Testis (tissue), 2 donors: Measurements from ENCODE around the gene NCF2.

Experiments
- POLR2A ChIP-seq: fragments of 450-650 bp; IDR thresholded peaks from one replicate; pipeline ENCODE4 v1.6.1; 2017; ENCODE audit warnings: antibody characterized with exemption, mild to moderate bottlenecking, moderate library complexity
- TF ChIP-seq, protein P1 (sequence below), 3 experiments: fragments of 450-650 bp in 2 of 3; fragments of 200-600 bp in 1 of 3; sonication (generic) in 1 of 3; IDR thresholded peaks; one replicate each; pipeline ENCODE4 v1.5.1; 2016 to 2019; ENCODE audit warnings: antibody characterized with exemption in 3 of 3, mild to moderate bottlenecking in 2 of 3, moderate library complexity in 1 of 3

DNA sequence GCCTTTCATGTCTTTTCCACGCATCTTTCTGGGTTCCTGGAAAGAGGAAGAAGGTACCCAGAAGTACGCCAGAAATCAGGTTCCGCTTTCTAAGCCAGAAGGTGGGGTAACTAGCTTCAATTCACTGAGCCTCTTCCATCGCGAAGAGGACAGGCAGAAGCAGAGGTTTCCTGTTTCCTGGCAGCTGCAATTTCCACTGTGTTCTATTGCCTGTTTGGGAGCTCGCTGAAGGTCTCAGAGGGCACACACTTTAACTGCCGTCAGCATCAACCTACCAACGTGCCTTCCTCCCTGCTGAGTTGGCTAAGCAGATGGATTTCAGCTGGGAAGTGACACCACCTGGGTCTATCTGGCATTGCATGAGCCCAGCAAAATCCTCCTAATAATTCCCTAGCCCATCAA lies 10.0 kb downstream of the NCF2 start:
- TF ChIP-seq, protein P1, sequence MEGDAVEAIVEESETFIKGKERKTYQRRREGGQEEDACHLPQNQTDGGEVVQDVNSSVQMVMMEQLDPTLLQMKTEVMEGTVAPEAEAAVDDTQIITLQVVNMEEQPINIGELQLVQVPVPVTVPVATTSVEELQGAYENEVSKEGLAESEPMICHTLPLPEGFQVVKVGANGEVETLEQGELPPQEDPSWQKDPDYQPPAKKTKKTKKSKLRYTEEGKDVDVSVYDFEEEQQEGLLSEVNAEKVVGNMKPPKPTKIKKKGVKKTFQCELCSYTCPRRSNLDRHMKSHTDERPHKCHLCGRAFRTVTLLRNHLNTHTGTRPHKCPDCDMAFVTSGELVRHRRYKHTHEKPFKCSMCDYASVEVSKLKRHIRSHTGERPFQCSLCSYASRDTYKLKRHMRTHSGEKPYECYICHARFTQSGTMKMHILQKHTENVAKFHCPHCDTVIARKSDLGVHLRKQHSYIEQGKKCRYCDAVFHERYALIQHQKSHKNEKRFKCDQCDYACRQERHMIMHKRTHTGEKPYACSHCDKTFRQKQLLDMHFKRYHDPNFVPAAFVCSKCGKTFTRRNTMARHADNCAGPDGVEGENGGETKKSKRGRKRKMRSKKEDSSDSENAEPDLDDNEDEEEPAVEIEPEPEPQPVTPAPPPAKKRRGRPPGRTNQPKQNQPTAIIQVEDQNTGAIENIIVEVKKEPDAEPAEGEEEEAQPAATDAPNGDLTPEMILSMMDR (IDR thresholded peaks at IDR 0.05): no peak
- no peak for TF ChIP-seq POLR2A
